HG03342 (cell line): ENCODE results near the gene TCEANC2.
"Not testable (repeated sequence)": the region's sequence is repeated elsewhere in the genome, so short reads cannot be mapped to it uniquely, and the experiment has no call there.

Experiments
- ATAC-seq: cut with Tn5 transposase; IDR thresholded peaks from one replicate; pipeline ENCODE4 v1.9.1; 2021; ENCODE audit warnings: mild to moderate bottlenecking, moderate library complexity; ENCODE audit not compliant: unreplicated experiment

Gene TCEANC2

DNA sequence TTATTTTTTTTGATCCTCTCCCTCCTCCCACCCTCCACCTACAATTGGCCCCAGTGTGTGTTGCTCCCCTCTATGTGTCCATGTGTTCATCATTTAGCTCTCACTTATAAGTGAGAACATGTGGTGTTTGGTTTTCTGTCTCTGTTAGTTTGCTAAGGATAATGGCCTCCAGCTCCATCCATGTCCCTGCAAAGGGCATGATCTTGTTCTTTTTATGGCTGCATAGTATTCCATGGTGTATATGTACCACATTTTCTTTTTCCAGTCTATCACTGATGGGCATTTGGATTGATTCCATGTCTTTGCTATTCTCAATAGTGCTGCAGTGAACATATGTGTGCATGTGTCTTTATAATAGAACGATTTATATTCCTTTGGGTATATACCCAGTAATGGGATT is 28.6 kb upstream of the TCEANC2 start:
- not testable (repeated sequence) for ATAC-seq

DNA sequence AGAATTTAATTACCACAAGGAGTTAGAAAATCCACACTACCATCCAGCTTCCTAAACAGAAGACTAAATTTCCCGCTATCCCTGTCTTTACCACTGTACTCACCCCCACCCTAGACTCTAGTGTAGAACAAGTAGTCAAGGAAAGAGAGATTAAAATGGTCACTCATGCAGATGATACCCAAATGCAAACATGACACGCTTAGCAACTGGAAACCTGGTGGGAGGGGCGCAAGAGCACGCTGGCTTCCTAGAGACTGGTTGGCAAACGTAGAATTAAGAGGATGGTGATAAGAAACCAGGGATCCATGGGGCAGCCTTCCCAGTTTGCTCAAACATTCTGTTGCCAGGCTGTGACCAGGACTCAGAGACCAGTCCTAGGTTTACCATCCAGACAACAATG is 25.6 kb upstream of the TCEANC2 start:
- no peak for ATAC-seq

DNA sequence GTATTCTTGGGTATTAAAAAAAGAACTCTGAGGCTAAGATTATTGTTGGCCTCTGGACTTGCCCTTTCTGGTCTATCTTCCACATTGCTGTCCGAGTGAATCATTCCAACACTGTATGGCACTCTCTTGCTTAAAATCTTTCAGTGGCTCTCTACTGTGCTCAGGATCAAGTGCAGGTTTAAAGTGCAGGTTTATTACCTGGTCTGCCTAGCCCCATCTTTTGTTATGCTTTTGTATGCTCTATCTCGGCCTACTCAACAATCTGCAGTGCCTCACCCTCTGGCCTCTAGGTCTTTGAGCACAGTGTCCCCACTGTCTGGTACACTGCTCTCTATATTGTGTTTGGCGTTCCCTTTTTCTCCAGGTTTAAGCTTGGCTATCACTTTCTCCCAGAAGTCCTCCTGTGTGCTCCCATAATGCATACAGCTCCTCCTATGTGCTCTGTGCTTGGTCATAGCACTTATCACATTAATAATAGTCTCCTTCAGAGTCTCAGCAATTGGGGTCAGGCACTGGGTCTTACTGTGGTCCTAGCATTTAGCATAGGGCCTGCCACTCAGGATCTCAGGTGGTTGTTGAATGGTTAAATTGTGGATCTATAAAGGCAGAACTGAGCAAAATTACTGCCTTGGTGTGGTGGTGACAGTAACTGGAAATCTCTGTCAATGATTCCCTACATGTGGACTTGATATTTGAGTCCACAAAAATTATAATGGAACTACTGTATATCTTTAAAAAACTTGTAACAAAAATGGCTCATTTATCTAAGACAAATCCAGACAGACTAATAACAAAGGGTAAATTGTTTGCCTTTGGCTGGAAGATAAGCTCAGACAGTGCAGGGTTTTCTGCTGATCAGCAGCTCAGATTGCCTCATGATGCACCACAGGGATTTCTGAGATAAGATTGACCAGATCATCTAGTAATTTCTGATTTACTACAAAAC is 24.8 kb upstream of the TCEANC2 start:
- ATAC-seq = no peak

DNA sequence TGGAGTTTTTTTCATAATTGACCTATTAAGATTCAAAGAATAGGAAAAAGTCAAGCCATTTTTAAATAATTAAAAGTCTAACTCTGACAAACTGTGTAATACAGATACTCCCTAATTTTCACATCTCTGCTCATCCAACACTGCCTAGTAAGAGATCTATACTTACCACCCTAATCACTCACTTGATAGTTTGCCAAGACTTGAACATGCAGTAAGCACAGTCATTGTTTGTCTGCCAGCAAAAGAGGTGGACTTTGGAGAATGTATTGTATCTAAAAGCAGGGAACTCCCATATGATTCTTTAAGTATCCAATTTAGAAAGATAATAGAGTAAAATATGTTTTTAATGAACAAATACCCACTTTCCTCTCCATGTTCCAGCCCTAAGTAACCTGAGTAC is 15.9 kb upstream of the TCEANC2 start:
- no peak for ATAC-seq

DNA sequence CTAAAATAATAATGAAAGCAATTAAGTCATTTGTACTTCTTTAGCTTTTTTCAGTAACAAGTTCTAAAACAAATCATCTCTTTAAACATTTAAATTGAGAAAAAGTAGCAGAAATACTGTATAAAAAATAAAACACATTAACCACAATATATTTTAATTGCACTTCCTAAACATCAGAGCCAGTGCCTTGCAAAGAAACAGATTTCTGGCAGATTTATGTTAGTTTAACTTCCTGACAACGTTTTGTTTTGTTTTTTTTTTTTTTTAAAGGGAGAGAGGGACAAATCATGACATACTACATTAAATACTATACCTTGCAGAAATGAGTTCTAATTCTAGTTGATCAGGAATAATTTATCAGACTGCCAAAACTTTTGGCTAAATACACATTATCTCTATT is 11.6 kb upstream of the TCEANC2 start:
- no peak for ATAC-seq

DNA sequence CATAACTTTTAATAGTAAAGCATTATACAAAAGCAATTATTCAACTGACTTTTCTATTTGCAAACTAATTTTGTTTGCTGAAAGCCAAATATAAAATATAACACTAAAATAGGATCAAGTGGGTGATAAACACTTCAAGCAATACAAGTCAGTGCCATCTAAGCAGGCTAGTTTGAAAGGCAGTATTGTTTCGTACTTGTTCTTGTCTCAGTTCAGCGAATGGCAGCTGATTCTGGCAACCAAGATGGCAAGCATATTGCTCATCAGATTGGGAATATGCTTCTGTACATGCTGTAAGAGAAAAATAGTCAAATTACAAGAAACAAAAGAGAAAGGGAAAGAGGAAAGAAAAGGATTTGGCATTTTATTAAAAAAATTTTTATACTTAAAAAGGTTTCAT is 7.9 kb upstream of the TCEANC2 start:
- ATAC-seq = no peak

DNA sequence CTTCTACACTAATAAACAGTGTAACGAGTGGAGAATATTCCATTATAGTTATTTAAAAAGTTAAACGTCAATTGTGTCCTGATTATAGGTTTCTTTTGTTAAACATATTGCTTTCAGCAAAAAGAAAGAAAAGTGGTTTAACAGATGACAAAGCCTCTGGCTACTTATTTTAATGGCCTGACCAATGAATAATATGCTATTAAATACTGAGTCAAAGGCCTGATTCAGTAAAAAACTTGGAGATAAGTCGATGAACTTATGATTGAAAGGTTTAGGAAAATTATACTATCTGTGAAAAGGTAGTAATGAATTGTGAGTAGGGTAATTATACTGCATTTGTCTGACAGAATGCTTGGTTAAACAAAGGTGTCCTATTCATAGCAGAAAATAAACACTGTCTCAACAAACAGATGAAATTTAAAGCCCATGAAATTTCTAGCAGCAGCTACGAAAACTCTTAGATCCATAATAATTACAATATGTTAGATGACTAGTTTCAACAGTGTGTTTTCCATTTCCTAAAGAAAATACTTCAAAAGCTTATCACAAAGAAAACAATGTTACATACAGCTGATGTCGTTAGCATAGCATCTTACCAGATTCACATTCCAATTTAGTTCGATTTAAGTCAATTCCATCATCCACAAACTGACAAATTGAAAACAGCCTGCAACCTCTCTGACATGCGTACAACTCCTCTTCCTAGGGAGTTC is 6.6 kb upstream of the TCEANC2 start:
- ATAC-seq = no peak

DNA sequence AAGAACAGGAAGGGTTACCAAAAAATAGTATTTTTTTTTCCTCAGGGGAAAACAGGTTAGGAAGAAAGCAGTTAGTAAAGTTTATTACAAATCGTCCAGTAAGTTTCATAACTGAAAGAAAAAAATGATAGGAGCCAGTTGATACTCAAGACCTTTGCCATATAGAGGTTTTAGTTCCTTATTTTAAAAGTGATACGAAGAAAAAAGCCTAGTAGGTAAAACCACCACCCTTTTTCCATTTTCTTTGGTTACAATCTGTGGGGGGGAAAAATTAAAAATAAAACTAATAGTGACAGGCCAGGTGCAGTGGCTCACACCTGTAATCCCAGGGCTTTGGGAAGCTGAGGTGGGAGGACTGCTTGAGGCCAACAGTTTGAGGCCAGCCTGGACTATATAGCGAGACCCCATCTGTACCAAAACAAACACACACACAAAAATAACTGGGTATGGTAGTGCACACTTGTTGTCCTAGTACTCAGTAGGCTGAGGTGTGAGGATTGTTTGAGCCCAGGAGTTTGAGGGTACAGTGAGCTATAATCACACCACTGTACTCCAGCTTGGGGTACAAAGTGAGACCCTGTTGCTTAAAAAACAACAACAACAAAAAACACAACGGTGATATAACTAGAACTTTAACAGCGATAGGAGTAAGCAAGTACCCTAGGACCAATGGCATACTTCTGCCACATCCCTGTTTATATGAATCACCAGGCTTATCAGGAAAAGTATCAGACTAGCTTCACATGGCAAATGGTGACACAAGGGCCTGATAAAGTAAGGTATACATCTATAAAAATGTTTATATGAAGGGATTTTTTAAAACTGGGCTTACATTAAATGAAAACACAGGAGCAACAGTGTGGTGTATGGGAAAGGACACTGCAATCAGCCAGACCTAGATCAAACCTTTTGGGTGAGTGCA is 5.8 kb upstream of the TCEANC2 start:
- ATAC-seq = no peak

DNA sequence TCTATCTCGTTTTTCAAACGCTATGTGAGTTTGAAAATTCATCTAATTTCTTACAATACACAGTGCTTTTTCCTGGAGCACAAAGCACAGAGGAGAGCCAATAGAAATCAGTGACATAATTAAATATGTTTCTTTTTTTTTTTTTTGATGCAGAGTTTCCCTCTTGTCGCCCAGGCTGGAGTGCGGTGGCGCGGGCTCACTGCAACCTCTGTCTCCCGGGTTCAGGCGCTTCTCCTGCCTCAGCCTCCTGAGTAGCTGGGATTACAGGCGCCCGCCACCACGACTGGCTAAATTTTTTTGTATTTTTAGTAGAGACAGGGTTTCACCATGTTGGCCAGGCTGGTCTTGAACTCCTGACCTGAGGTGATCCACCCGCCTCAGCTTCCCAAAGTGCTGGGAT is 3.0 kb upstream of the TCEANC2 start:
- not testable (repeated sequence) for ATAC-seq

DNA sequence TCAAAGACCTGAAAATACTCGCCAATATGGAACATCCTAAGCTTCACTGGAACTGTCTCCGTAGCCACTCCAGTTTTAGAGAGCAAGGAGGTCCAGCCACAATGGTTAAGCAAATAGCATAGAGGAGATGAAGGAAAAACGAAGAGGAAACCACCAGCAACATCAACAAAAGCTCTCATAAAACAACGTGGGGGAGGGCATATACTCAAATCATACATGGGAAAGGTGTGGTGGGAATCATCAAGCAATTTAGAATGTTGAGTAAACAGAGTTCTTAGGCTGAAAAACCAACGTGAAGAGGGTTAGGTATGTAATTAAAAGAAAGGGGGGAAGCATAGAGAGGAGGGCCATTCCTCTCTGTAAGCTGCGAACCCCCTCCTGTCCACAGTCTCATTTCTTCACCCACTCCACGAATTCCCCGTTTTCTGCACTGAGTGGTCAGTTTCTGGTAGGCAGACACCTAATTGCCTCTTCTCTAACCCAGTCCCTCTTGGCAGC is 1.4 kb upstream of the TCEANC2 start:
- no peak for ATAC-seq

DNA sequence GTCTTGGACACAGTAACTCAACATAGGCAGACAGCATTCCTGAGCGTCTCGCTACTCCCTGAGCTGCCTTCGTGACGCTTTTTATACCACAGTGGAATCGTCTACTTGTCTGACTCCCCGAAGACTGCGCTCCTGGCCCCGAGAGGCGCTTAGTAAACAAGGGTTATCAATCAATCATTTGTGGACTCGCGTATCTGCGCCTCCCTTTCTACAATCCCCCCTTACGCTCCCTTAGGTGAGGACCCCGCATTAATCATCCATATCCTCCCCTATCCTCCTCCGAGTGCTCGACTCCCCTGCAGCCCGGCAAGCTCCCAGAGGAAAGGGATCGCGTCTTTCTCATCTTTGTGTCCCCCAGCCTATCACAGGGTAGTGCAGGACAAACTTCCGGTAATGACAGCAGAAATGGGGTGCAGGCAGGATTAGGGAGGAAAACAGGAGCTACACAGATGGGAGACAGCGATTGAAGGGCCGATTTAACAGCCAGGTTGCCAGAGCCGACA is 926 bp upstream of the TCEANC2 start:
- ATAC-seq = peak; percentile 9

DNA sequence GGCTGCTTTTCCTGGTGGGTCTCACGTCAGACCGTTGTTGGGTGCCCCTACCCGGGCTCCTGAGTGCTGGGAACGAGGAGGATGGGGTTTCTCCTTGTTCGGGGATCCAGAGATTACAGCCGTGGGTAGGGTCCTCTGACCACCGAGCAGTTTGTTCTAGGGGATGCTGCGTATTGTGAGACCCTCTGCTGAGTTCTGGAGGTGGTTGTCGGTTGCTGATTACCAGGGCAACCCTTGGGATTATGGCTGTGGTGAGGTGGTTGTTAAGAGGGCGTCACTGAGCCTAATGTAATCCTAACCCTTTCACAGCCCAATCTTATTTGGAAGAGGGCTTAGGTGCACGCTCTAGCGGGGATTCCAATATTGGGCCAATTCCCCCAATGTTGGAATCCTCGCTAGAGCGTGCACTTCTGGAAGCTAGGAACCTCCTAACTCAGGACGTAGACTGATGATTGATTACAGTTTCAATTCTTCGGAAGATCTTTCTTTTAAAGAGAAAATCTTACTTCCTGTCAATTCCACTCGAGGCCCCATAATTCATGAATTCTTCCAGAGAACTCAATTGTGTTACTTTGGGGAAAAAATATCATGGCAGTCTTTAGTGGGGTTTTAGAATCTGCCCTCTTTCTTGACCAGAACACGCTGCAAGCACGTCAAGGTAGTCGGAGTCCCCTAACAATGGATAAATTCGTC is 483 bp downstream of the TCEANC2 start:
- no peak for ATAC-seq

DNA sequence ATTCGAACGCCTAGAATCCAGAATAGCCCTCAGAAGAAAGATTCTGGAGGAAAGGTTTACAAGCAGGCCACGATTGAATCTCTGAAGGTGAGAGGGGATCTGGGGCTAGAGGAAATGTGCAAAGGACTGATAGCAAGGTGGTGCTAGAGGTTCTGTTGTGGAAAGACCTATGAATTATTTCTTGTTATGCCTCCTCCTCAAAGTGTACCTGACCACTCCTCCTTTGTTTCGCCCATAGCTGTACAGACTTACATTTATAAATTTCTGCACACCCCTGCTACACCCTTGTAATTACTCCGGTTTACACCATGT is 986 bp downstream of the TCEANC2 start:
- ATAC-seq = no peak

DNA sequence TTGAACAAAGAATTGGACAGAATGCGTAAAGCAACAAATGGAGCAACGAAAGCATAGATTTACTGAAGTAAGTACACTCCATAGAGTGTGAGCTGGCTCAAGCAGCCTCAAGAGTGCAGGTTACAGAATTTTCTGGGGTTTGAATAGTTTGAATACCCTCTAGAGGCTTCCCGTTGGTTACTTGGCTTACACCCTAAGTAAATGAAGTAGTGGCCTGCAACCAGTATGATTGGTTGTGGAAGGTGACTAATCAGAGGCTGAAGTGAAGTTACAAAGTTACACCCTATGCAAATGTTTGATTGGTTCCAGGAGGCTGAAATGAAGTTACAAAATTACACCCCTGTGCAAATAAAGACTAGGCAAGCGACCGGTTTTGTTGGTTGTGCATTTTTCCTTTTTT is 10.9 kb downstream of the TCEANC2 start:
- ATAC-seq = no peak

DNA sequence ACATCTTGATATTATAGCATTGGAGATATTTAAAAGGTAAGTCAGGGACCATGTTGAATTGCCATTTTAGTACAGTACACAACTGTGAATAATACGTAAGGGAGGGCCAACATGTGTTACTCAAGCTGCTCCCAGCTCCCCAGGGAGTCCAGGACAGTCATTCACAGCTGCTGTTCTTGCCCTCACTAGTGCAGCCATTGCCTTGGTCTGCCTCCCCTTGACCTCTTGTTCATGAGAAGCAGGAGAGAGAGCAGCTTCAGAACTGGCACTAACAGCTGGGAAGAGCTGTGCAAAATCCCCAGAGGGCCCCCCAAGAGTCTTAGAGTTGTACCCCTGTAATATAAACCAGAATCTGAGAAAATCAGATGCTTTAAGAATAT is 16.4 kb downstream of the TCEANC2 start:
- peak; percentile 24 for ATAC-seq

DNA sequence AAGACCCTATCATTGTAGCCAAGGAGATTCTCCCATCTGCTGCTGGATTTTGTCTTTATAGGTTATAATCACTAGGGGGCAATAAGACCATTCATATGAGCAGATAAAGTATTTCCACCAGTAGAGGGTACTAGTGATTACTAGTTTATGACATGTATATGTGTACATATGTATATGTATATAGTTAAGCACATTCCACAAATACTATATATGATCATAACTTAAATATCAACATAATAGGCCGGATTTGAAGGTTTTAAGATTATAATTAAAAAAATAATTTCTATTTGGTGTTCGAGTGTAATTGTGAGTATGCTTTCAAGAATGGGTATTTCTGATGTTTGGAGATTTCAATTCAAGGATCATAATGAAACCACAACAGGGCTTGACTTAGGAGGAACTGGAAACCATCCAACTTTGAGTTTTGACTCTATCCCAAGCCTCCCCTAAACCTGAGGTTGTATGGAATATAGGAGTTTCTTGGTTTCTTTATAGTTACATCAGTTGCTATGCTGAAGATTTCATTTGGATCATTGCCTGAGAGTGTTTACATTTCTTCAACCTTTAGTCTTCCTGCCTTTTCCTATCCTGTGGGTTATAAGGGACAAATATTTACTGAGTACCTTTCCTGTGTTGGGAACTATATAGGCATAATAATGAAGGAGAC is 16.9 kb downstream of the TCEANC2 start:
- ATAC-seq = peak; percentile 58

DNA sequence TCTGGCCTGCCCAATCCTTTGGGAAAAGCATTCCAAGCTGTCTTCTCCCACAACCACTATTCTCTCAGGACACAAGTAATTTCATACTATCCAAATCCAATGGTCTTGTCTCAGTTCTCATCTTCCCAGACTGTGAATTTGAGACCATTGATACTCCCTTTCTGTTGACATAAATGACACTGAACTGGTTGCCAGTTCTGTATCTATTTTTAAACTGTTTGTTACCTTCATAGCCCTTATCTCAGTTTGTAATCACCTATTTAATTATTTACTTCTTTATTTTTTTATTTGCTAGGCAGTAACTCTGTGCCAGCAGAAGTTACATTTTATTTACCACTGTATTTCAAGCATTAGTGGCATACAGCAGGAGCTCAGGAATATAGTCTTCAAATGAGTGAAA is 24.0 kb downstream of the TCEANC2 start:
- ATAC-seq = no peak

DNA sequence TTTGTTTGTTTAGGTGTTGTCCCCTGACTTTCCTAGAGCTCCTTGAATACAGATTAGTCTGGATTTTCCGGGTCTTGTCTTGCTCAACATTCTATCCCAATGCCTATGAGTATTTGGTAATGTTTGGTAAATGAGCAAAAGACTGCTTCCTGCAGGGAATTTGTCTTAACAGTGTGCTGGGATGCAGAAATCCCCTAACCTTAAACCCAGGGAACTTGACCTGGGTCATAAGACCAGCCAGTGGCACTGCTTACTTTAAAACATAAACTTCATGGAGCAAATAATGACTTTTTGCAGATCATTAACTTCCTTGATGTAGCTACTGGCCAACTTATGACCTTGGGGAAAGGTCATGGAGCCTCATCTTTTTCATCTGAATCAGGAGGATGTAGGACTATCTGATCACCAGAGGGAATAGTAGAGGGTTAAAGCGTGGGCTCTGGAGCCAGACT is 27.2 kb downstream of the TCEANC2 start:
- ATAC-seq = no peak

DNA sequence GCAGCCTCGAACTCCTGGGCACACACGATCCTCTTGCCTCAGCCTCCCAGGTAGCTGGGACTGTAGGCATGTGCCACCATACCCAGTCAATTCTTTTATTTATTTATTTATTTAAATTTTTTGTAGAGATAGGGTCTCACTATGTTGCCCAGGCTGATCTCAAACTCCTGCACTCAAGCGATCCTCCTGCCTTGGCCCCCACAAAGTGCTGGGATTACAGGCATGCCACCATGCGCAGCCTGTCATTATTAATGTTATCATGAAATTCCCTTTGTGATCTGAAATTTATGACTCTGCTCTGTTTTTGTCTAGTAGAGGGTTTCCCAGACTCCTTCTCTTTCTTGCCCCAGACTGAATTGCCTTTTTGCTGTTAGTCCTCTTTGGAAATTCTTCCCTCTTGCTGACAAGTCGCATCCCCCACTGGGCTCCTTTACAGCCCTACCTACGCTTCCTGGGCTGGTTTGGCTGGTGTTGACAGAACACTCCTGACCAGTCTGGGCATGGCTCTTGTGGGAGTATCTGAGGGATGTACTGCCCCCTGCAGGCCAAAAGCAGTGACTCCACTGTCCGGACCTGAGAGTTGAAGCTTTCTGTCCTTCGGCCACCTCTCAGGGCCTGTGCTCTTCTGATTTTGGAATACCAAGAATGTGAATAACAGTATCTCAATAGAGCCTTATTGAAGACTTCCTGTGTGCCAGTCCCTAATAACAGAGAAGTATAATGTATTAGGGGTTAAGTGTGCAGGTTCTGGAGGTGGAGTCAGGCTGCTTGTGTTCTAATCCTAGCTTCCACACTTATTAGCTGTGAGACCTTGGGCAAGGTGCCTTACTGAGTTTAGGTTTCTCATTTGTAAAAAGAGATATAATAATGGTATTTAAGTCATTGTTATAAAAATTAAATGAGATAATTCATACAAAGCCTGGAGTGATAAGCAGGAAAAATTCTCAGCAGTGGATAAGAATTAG is 28.2 kb downstream of the TCEANC2 start:
- peak; percentile 74 for ATAC-seq
